GM19023 (cell line): Measurements from ENCODE around the gene HIBADH.
"Not testable (repeated sequence)": the region's sequence is repeated elsewhere in the genome, so short reads cannot be mapped to it uniquely, and the experiment has no call there.

ENCODE experiments used
- ATAC-seq: cut with Tn5 transposase; IDR thresholded peaks from one replicate; pipeline ENCODE4 v1.9.1; 2021; ENCODE audit warnings: mild to moderate bottlenecking, moderate library complexity; ENCODE audit not compliant: unreplicated experiment

HIBADH gene

DNA sequence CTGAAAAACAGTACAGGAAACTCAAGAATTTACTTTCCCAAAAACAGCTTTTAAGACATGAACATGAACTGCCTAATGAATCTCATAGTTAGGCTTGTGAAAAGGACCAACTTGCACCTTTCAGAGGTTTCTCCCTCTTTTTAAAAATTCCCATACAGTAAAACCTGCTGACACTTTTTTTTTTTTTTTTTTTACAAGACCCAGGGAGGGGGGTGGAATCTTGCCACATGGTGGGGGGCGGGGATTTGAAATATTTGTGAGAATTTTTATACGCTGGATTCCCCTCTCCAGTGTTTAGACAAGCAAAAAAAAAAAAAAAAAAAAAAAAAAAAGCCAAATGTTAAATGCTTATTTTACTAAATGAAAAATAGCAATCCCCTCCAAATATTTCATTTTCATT is 57.4 kb downstream of the HIBADH start:
- no peak for ATAC-seq

DNA sequence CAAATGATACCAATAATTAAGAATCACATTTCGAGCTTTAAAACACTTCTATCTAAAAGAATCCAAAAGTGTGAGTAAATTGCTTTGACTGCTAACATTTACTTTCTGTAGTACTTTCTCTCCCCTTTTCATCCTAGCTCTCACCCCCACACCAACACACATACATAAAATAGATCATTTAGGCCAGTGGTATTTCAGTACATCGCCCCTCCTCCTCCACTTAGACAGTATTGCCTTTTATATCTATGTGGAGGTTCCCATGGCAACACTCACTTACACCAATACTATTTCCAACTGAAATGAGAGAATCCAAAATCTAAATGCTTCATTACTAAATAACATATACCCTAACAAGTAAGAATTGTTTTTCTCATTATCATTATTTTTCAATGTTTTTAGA is 58.9 kb downstream of the HIBADH start:
- no peak for ATAC-seq

DNA sequence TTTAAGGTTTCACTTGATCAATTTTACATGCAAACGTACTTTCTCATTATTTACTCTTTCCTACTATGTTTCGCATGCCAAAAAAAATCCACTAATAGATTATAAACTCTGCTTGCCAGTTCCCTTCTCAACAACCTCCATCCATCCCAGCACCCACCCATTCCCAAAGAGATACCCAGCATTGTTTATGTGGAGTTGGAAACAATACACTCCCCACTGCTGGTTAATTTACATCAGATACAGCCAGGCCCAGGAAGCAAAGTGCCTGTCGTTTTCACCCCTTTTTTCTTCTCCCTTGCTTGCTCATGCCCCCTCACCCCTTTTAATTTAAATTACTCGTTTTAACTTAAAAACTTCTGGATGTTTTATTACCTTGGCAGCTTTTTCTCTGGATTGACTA is 59.9 kb downstream of the HIBADH start:
- no peak for ATAC-seq

- no peak for ATAC-seq
These were observed 61.5 kb downstream of the HIBADH start for GRCh38 chr7:27601217-27601616.

DNA sequence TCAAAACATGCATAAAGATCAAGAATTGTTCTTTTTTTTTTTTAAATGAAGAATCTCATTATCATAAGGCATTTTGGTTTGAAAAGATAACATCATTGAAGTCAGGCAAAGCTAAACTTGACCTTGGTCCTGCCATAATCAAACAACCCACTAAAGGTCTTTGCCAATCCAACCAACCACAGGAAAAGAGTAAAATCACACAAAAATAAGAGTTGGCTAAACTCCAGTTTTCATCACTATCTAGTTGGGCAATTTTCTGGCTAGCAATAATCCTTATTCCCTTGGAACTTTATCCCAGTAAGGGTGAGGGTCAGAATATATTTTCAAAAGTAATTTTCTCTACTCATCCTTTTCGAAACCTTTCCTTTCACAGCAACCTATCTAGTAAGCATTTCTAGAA is 62.4 kb downstream of the HIBADH start:
- ATAC-seq, result no peak

- ATAC-seq, result no peak
These were observed 67.7 kb downstream of the HIBADH start for GRCh38 chr7:27595009-27595408.

GRCh38 chr7:27593226-27593625 is 69.5 kb downstream of the HIBADH start:
- ATAC-seq, result no peak

- no peak for ATAC-seq
These were observed 72.3 kb downstream of the HIBADH start for GRCh38 chr7:27590416-27590815.

DNA sequence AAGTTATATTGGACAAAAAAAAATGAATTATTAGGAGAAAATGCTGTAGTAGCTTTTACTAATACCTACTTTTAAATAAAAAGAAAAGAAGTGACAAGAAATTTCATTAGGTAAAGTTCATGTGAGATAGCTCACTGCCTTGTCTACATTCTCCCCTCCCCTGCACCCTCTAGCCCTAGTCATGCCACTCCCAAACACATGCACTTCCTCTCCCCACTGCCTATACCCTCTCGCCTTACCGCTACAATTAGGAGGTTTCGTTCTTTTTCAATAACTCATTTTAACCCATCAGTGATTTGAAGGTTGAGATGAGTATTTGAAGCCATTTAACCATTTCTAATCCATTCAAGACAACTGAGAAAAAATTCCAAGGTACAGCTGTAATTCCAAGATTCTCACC is 75.3 kb downstream of the HIBADH start:
- ATAC-seq, result no peak

DNA sequence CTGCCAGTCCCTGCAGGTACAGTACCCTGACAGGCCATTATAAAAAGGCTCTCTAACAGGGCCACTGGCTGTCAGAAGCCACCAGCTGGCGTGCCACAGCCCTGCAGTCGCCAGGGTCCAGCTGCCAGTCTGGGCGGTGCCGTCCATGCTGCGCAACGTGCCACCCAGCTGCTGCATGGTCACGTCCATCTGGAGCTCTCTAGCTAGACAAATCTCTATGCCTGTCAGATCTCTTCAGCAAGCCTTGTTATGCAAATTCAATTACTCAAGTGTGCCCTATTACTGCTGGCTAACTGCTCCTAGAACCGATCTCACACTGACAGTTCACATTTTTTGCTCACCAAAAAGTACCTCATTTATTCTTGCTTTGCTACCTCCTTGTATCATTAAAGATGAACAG is 75.9 kb downstream of the HIBADH start:
- ATAC-seq, result peak; percentile 92

- no peak for ATAC-seq
These were observed 76.8 kb downstream of the HIBADH start for GRCh38 chr7:27585781-27586447.

DNA sequence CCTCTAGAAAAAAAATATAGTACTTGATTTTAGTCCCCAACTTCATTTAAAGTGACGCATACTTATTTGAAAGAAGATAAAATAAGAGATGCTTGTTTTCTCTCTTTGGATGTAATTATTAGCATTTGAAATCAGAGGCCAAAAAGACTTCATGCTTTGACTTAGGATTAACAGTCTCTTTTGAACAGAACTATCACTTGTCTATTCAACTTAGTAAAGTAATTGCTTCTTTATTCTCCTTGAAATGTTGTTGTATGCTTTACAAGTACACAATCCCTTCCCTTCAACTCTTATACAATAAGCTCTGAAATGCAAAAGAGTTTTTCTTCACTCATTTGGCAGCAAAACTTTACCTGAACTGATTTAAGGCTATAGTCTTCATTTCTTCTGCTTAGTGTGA is 80.8 kb downstream of the HIBADH start:
- ATAC-seq, result no peak

- ATAC-seq, result no peak
These were observed 81.6 kb downstream of the HIBADH start for GRCh38 chr7:27581119-27581518.

GRCh38 chr7:27579565-27579964 is 83.1 kb downstream of the HIBADH start:
- ATAC-seq, result no peak

- not testable (repeated sequence) for ATAC-seq
These were observed 84.5 kb downstream of the HIBADH start for GRCh38 chr7:27578169-27578568.

DNA sequence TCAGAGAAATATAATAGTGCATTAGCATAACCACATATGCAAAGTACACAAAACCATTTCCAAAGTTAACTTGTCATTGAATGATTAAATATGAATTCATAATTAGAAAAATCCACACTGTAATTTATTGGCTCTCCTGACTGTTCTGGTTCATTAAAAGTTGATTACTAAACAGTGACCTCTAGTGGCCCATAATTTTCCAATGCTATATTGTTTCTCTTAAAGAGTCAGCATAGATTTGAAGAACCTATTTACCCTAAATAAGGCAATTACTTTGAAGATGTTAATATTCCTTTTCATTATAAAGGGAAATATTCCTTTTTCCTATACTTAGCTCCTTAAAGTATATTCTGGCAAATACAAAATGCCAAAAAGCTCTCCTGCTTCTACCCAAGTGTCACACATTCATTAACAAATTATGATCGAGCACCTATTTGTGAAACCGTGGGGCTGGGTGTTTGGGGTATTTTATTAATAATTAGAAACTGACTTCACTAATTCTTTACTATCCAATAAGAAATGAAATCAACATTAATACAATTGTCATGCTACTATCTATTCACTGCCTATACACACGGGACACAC is 86.2 kb downstream of the HIBADH start:
- ATAC-seq, result no peak

GRCh38 chr7:27575613-27576012 is 87.1 kb downstream of the HIBADH start:
- no peak for ATAC-seq

DNA sequence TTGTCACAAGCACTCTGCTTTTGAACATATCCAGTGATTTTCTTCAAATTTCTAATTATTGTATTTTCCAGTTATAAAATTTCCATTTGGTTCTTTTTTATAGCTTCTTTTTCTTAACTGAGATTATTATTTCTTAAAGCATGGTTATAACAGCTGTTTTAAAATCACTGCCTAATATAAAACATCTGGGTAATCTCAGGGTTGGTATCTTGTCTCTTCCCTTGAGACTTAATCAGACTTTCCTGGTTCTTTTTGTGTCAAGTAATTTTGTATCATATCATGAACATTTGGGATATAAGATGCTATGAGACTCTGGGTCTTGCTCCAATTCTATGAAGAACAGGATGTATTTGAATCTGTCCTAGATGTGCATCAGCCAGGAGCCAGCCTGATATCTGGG is 93.6 kb downstream of the HIBADH start:
- no peak for ATAC-seq

DNA sequence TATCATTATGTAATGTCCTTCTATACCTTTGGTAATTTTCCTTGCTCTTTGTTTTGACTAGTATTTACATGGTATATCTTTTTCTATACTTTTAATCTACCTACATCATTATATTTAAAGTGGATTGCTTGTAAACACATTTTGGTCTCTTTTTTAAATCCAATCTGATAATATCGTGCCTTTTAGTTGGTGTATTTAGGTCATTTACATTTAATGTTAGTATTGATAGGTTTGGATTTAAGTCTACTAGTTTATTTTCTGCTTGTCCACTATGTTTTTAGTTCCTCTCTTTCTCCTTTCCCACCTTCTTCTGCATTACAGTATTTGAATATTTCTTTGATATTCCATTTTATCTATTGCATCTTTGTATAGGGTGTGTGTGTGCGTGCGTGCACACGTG is 95.4 kb downstream of the HIBADH start:
- no peak for ATAC-seq

DNA sequence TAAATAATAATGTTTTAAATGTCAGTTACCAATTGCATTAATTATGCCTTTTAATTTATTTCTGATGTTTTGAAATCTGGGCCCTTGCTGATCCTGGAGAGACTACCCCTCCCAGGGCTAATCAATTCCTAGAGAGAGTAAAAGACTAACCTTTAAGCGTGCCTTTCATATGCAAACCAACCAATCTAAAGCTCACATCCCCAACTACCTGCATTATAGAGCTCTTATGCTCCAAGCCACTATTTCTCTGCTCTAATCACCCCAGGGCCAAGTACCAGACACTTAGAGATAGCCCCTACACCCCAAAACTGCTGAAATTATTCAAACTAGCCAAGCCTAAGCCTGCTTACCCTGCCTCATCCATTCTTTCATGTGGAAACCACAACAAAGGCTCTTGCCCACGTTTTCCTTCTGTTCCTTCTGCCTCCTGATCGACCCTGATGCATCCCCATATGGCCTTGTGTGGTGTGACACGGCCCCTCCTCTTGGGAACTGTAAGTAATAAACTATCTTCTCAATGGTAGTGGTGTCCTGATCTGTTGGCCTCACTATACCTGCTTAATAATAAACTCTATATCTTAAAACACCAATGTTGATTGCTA is 97.7 kb downstream of the HIBADH start:
- ATAC-seq, result no peak

DNA sequence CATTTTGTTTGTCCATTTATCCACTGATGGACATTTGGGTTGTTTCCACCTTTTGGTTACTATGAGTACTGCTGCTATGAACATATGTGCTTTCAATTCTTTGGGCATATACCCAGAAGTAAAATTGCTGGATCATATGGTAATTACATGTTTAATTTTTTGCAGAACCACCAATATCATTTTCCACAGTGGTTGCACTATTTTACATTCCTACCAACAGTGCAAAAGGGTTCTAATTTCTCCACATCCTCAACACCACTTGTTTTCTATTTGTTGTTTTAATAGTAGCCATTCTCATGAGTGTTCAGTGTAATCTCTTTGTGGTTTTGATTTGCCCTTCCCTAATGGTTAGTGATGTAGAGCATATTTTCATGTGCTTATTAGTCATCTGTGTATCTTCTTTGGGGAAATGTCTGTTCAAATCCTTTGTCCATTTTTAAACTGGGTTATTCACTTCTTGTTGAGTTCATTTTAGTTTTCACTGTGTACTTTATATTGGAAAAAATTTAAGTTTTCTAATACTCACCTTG is 101.9 kb downstream of the HIBADH start:
- no peak for ATAC-seq

DNA sequence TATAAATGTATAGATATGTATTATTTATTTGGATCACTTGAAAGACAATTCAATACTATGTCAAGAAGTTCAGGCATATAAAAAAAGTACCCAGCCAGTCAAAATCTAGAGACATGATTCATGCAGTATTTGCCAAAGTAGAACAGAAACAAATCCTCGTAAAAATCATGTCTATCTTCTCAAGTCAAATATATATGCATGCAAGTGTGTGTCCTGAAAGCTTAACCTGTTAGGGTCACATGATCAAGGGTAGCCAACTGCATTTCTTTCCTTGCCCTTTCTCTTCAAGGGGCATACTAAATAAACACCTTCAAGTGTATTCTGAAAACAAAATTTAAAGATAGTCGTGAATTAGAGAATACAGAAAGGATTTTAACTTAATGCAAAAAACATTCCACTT is 107.0 kb downstream of the HIBADH start:
- ATAC-seq, result no peak
